Stimulated activated CD4-positive, alpha-beta T cell treated with anti-CD3 and anti-CD28 coated beads, Interleukin-1b, Interleukin-23, amount 100 ng/mL, for 48 hours (primary cell): ENCODE results near the gene CSF2RB.
"Not testable (repeated sequence)": the region's sequence is repeated elsewhere in the genome, so short reads cannot be mapped to it uniquely, and the experiment has no call there.

ENCODE experiments used
- DNase-seq: peaks from one replicate; pipeline ENCODE4 v3.0.0-alpha.2; 2020

CSF2RB gene

DNA sequence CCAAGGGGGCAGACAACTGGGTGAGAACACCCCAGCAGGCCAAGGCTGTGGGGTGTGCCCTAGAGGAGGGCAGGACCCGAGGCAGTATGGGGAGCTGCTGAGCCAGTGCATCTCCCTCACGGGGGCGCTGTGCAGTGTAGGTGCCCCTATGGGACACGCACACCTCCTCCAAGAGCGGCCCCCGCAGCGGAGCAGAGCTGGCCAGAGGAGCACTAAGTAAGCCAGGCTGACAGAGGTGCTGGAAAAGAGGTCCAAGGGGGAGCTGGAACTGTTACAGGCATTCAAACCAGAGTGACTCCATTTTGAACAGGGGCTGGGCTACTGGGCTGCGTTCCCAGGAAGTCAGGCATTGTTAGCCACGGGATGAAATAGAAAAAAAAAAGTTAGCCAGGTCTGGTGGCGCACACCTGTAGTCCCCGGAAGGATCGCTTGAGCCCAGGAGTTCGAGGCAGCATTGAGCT is 64.0 kb downstream of the CSF2RB start:
- DNase-seq = peak; percentile 85

DNA sequence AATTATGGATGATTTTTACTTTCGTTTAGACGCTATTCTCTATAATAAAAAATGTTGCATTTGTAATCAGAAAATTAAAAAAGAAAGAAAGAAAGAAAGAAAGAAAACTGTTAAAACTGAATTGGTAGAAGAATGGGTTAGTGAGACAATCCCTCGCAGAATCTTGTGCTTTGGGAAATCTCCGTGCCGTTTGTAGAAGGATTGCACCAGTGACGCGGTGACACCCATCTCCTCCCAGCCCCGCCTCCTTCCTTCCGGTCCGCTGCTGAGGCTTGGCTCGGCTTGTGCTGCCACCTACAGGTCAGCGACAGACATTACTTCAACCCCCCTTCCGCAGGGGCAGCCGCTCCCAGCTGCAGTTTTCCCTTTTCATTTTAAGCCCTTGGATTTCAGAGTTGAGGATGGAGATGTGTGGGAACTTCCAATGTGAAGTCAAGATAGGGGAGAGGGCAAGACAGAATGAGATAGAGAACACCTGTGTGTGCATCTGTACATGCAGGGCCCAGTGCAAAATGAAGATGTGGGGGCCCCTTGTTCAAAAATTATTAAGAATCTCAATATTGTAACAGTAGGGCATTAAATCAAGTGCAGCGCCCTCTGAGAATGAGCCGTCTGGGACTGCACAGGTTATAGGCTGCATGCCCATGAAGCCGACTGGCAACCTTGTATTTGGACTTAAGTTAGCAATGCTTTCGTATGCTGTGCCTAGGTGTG is 64.7 kb downstream of the CSF2RB start:
- peak; percentile 89 for DNase-seq

DNA sequence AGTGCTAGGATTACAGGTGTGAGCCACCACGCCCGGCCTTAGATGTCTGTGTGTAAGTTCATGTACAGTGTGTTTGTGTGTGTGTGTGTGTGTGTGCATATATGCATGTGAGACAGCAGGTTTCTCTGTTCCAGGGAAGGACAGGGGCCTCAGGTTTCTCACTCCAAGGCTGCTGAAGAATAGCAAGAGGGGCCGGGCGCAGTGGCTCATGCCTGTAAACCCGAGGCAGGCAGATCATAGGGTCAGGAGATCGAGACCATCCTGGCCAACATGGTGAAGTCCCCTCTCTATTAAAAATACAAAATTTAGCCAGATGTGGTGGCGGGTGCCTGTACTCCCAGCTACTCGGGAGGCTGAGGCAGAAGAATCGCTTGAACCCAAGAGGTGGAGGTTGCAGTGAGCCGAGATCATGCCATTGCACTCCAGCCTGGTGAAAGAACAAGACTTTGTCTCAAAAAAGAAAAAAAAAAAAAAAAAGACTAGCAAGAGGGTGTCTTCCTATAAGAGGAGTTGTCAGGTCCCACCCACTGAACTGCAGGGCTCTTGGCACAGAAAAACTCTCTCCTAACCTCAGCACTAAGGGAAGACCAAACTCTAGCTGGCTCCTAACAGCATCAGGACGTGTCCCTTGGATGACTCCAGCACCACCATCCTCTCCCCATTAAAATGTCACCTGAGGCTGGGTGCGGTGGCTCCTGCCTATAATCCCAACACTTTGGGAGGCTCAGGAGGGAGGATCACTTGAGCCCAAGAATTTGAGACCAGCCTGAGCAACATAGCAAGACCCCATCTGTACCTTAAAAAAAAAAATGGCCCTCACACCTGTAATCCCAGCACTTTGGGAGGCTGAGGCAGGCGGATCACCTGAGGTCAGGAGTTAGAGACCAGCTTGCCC is 65.8 kb downstream of the CSF2RB start:
- DNase-seq = no peak

DNA sequence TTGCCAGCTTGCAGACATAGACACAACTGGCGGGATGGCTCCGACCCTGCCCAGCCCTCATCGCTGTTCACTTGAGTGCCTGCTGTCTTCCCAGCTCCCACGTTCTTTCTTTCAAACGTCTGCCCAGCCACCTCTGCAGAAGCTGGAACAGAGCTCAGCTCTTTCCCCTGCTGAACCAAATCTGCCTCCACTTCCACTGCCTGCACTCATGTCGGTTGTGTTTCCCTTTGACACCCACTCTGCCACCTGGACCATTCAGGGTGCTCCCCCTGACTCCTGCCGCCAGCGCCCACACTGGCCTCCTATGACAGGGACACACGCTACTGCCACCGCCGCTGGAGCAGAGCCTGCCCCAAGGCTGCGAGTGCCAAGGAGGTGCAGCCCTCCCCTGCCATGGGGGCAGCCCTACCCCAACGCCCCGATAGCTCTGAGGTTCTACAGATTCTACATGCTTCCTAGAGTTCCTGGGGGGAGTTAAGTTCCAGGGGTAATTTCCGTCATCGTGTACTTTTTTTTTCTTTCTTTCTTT is 67.9 kb downstream of the CSF2RB start:
- DNase-seq = no peak

DNA sequence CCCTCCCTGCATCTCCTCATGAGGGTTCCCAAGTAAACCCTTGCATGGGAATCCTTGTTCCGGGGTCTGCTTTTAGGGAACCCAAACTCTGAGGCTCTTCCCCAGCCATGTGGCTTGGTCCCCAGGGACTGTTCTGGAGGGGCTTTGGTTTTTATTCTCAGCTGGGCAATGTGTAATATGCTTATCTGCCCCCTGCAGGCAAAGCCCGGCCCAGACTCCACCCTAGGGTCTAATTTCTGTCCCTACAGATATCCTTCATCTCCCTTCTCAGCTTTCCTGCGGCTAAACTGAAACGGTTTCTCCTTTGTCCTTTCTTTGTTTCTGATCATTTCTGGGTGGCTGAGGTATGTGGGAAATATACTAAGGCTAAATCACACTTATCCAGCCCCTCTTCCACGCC is 68.7 kb downstream of the CSF2RB start:
- DNase-seq = no peak

DNA sequence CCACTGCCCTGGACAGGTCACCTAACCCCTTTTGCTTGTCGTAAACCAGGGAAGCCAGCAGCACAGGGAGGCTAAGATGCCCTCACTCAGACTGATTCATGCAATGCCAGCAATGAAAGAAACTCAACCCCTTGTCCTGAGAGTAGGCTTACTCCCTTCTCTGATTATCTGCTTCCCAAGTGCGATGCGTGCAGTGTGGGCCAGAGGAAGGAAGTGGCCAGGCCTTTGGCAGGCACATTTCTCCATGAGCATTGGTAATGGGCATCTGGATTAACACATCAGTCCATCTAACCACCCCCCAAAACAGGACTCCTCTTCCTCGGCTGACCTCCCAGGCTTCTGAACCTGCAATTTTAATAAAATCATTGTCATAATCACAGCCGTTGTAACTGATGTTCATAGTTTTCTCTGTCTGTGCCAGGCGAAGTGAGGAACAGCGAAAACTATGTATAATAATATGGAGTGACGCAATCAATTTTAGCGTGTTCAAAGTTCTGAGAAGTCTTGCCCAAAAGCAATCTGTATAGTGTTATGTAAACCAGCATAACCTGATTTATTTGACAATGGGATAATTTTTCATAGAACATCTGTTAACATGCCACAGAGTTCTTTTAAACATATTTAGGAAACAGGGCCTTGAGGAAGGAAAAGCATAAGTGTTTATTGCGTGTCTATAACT is 71.9 kb downstream of the CSF2RB start:
- no peak for DNase-seq

DNA sequence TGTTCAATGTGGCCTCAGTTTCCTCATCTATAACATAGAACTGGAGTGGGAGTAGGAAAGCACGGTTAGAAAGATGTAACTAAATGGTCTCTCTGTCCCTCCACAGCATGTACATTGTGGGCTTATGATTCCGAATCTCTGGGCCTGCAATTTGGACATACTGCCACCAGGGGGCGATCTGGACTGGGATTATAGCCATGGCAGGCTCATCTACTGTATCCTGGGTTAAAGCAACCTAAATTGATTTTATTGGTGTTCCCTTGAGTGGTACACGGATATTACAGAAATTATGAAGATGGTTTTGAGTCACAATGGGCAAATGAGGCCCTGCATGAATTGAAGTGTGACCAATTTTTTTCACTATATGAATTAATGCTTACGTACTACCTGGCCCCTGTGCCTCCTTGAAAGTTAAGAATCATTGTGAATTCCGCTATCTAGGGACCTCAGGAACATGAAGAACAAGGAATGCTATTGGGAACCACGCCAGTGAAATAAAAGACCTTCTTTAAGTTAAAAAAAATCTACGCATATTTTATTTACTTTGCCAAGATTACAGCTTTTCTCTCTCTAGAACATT is 72.9 kb downstream of the CSF2RB start:
- DNase-seq = peak; percentile 71

DNA sequence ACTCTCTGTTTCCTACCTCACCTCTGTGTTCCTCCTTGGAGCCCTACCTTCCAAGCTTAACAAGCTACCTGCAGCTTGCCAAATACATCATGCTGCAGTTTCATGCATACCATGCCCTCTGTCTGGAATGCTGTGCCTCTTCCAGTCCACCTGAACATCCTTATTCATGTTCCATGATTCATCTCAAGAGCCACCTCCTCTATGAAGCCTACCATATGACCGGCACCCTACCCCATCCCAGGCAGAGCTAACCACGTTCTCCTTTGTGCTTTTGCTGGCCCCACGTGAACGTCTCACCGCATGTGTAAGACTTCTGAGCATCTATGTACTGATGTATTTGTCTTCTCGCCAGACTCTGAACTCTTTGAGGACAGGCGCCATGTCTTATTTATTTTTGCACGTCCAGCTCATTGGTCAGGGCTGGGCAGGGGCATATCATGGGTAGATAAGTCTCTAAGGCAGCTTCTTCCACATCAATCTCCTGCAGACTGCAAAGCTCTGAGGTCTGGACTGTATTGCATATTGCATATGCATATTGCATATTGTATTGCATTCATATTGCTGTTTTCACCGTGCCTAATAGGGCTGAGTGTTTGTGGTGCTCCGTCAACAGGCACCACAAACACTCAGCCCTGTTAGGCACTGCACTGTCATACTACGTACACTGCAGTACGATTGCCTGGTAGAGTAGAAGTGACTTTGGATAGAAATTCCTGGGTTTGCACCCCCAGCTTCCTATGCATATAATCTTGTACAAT is 74.8 kb downstream of the CSF2RB start:
- no peak for DNase-seq

DNA sequence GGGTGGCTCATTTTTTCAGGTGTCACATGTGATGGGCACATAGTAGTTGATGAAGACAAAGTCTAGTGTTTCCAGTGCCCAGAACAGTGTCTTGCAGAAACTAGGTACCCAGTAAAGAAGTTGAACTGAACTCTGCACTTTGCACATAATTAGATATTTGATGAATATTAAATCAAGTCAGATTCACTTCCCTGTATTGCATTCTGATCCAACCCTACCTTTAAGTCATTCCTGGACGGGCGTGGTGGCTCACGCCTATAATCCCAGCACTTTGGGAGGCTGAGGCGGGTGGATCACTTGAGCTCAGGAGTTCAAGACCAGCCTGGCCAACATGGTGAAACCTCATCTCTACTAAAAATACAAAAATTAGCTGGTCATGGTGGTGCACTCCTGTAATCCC is 75.6 kb downstream of the CSF2RB start:
- DNase-seq = not testable (repeated sequence)
